Esophagus squamous epithelium (tissue), 4 donors: ENCODE measurements around the gene PROB1.

Source experiments
- CTCF ChIP-seq, 6 experiments: fragments of 450-650 bp in 4 of 6; fragments of 200-600 bp in 2 of 6; sonication (generic) in 2 of 6; IDR thresholded peaks; one replicate each; pipeline ENCODE4 v1.5.1; 2016 to 2019; ENCODE audit warnings: antibody characterized with exemption in 6 of 6, mild to moderate bottlenecking in 4 of 6, moderate library complexity in 4 of 6
- POLR2A ChIP-seq, 4 donors: fragments of 450-650 bp; IDR thresholded peaks; one replicate each; pipeline ENCODE4 v1.6.1; 2017; ENCODE audit warnings: antibody characterized with exemption in 4 of 4, mild to moderate bottlenecking in 4 of 4, moderate library complexity in 3 of 4

GRCh38 chr5:139402561-139403158 is 7.8 kb upstream of the PROB1 start:
- TF ChIP-seq CTCF (IDR thresholded peaks at IDR 0.05): peak in 4 of 6 experiments; percentile 16 to 46 (median 20)
- TF ChIP-seq POLR2A (IDR thresholded peaks at IDR 0.05): no peak
